GM12878 (cell line): ENCODE results near the gene SPOCD1. TPM values are rescaled to one million over a fixed set of nuclear protein-coding genes. Genes with fewer than 3 reads are reported as not detected.

ENCODE experiments used
- ATAC-seq: fragments of 200-7000 bp; cut with Tn5 transposase; 3 replicates; pipeline ENCODE4 v1.9.1; 2020; ENCODE audit warnings: mild to moderate bottlenecking, moderate library complexity
- BruUV-seq: library from RNA; stranded (reverse); fragments of 400-500 nt; replicated peaks from 2 replicates; lab custom pipeline; 2021; lab: Mats Ljungman, UMichigan
- CTCF ChIA-PET: fragments of 300-600 bp; sonication (Branson Sonifier 250); formaldehyde crosslinking; extraction: SDS; loops from one replicate; lab custom pipeline; 2021; ENCODE audit warnings: inconsistent platforms; lab: Yijun Ruan, JAX
- POLR2A ChIA-PET: fragments of 350-600 bp; formaldehyde crosslinking; extraction: SDS; loops from one replicate; lab custom pipeline; 2021; ENCODE audit warnings: inconsistent platforms; lab: Charles Lee
- RAD21 ChIA-PET: fragments of 300-600 bp; sonication (Branson Sonifier 250); formaldehyde crosslinking; loops from one replicate; lab custom pipeline; 2023; ENCODE audit warnings: antibody characterized with exemption; ENCODE audit not compliant: unreplicated experiment; lab: Charles Lee
- SMC1A ChIA-PET: fragments of 300-600 bp; sonication (Branson Sonifier 250); formaldehyde crosslinking; loops from one replicate; lab custom pipeline; 2023; ENCODE audit not compliant: unreplicated experiment, uncharacterized antibody; lab: Charles Lee
- DNase-seq: peaks from one replicate; pipeline ENCODE4 v3.0.0-alpha.2; 2011; ENCODE audit warnings: low read depth, low spot score
- FAIRE-seq: peaks from 3 replicates; lab custom pipeline; 2011; peaks lifted over from hg19 to GRCh38; lab: Jason Lieb, UNC
- H2AFZ ChIP-seq: 2 replicates; pipeline ENCODE4 v1.6.0; 2011; ENCODE audit warnings: low read depth, low read length, control low read depth; ENCODE audit not compliant: control insufficient read depth
- H3K27ac ChIP-seq: 2 replicates; pipeline ENCODE4 v1.5.1; 2011; ENCODE audit warnings: control low read depth; ENCODE audit not compliant: control insufficient read depth, insufficient read depth
- H3K27me3 ChIP-seq, 2 experiments: replicated peaks in 1 of 2; 2 replicates each; pipeline versions ENCODE4 v1.6.0 to v1.6.1; 2011; ENCODE audit warnings: low read length in 1 of 2; ENCODE audit not compliant: control insufficient read depth in 2 of 2, insufficient read depth in 2 of 2
- H3K36me3 ChIP-seq, 2 experiments: 2 replicates each; pipeline ENCODE4 v1.5.1; 2011; ENCODE audit warnings: low read length in 1 of 2; ENCODE audit not compliant: control insufficient read depth in 2 of 2, insufficient read depth in 2 of 2
- H3K4me1 ChIP-seq: 2 replicates; pipeline ENCODE4 v1.6.1; 2011; ENCODE audit warnings: mild to moderate bottlenecking, low read length, moderate library complexity, mixed read lengths; ENCODE audit not compliant: control insufficient read depth, insufficient read depth
- H3K4me2 ChIP-seq: 2 replicates; pipeline ENCODE4 v1.6.0; 2011; ENCODE audit warnings: control low read depth; ENCODE audit not compliant: control insufficient read depth, insufficient read depth
- H3K4me3 ChIP-seq: fragments of 200-600 bp; sonication (generic); 2 replicates; pipeline ENCODE4 v1.5.1; 2016
- H3K79me2 ChIP-seq: 2 replicates; pipeline ENCODE4 v1.6.0; 2011; ENCODE audit warnings: low read length; ENCODE audit not compliant: control insufficient read depth, insufficient read depth
- H3K9ac ChIP-seq: 2 replicates; pipeline ENCODE4 v1.8.0; 2011; ENCODE audit warnings: low read length, control low read depth, mixed read lengths; ENCODE audit not compliant: control insufficient read depth, insufficient read depth
- H3K9me3 ChIP-seq: replicated peaks from 3 replicates; pipeline ENCODE4 v1.5.1; 2011; ENCODE audit warnings: mild to moderate bottlenecking, low read length; ENCODE audit not compliant: control insufficient read depth, insufficient read depth
- H4K20me1 ChIP-seq: 2 replicates; pipeline ENCODE4 v1.6.0; 2011; ENCODE audit not compliant: control insufficient read depth, insufficient read depth
- BACH1 ChIP-seq: fragments of 450-650 bp; IDR thresholded peaks from 2 replicates; pipeline ENCODE4 v1.6.1; 2017; ENCODE audit warnings: mild to moderate bottlenecking, borderline replicate concordance
- CREM ChIP-seq: IDR thresholded peaks from 2 replicates; pipeline ENCODE4 v1.6.1; 2014; ENCODE audit warnings: antibody characterized with exemption, low read depth
- EED ChIP-seq: sonication (generic); IDR thresholded peaks from 2 replicates; pipeline ENCODE4 v1.6.1; 2016; ENCODE audit warnings: antibody characterized with exemption, low read depth
- ETV6 ChIP-seq, 2 experiments: fragments of 450-650 bp in 1 of 2; IDR thresholded peaks in 1 of 2; conservative IDR thresholded peaks in 1 of 2; 2 replicates each; pipeline ENCODE4 v1.6.1; 2014; ENCODE audit warnings: antibody characterized with exemption in 1 of 2, borderline replicate concordance in 1 of 2, low read depth in 1 of 2, mild to moderate bottlenecking in 1 of 2, moderate library complexity in 1 of 2
- EZH2 ChIP-seq: IDR thresholded peaks from 2 replicates; pipeline ENCODE4 v1.6.1; 2012; ENCODE audit warnings: low read depth, mild to moderate bottlenecking, control low read depth, inconsistent platforms, low read length, borderline replicate concordance; ENCODE audit not compliant: control insufficient read depth
- HDGF ChIP-seq: fragments of 450-650 bp; IDR thresholded peaks from 2 replicates; pipeline ENCODE4 v1.6.1; 2016; ENCODE audit warnings: antibody characterized with exemption
- MXI1 ChIP-seq: fragments of 150-350 bp; IDR thresholded peaks from 2 replicates; pipeline ENCODE4 v1.6.1; 2011; ENCODE audit warnings: low read depth, mild to moderate bottlenecking, inconsistent platforms, low read length, improper control_type of control experiment
- PML ChIP-seq: IDR thresholded peaks from 2 replicates; pipeline ENCODE4 v1.6.1; 2012; ENCODE audit warnings: low read length, inconsistent platforms
- RCOR1 ChIP-seq: conservative IDR thresholded peaks from 2 replicates; pipeline ENCODE4 v1.6.1; 2012; ENCODE audit warnings: low read depth, low read length, improper control_type of control experiment
- SP1 ChIP-seq: IDR thresholded peaks from one replicate; pipeline ENCODE4 v1.6.1; 2011; ENCODE audit warnings: low read depth, low read length
- STAT1 ChIP-seq: fragments of 450-650 bp; conservative IDR thresholded peaks from 2 replicates; pipeline ENCODE4 v1.6.1; 2014; ENCODE audit warnings: antibody characterized with exemption, mild to moderate bottlenecking
- SUZ12 ChIP-seq: fragments of 200-600 bp; sonication (generic); IDR thresholded peaks from one replicate; pipeline ENCODE4 v1.6.1; 2018; ENCODE audit warnings: antibody characterized with exemption, mild to moderate bottlenecking; ENCODE audit not compliant: unreplicated experiment
- TBL1XR1 ChIP-seq: IDR thresholded peaks from 2 replicates; pipeline ENCODE4 v1.6.1; 2012; ENCODE audit warnings: low read depth, low read length, improper control_type of control experiment
- TCF12 ChIP-seq: IDR thresholded peaks from 2 replicates; pipeline ENCODE4 v1.6.1; 2011; ENCODE audit warnings: low read depth, mild to moderate bottlenecking, low read length
- ZNF384 ChIP-seq: IDR thresholded peaks from 2 replicates; pipeline ENCODE4 v1.6.1; 2012; ENCODE audit warnings: low read depth, mild to moderate bottlenecking, low read length, improper control_type of control experiment, borderline replicate concordance
- WGBS: methylation state at CpG from one replicate; pipeline ENCODE4 v1.1.6; 2016; ENCODE audit warnings: low lambda C conversion rate; ENCODE audit not compliant: insufficient replicate concordance, insufficient coverage; ENCODE audit errors: missing lambda C conversion rate; 5-methylcytosine and 5-hydroxymethylcytosine counted together
- in situ Hi-C: fragments of 300-500 bp; cut with MboI; formaldehyde crosslinking; loops from 9 replicates; pipeline ENCODE4 v1.14.3; 2018; ENCODE audit warnings: mixed read lengths
- intact Hi-C: fragments of 100-400 bp; cut with micrococcal nuclease; formaldehyde crosslinking; loops from one replicate; pipeline ENCODE4 v1.14.2; 2022; ENCODE audit not compliant: unreplicated experiment
- polyA plus RNA-seq, 11 experiments: library from polyadenylated mRNA; depleted of rRNA in 4 of 11; unstranded in 6 of 11; stranded (reverse) in 5 of 11; fragments of >200 nt; fragmentation: Nextera tagmentation in 4 of 11; fragmentation: Illumina TruSeq in 1 of 11; extraction: Ambion mirVana in 4 of 11; extraction: Trizol in 1 of 11; gene quantifications; 1 replicate in 1 of 11; 2 replicates in 10 of 11; pipeline versions ENCODE4 v1.2.1 to v1.2.3, GENCODE V29; 2011 to 2016; ENCODE audit warnings: inconsistent platforms in 2 of 11, missing spikeins in 2 of 11, low read depth in 1 of 11
- total RNA-seq, 4 experiments: library from RNA; depleted of rRNA in 3 of 4; stranded (reverse); fragments of >200 nt in 3 of 4; fragmentation: Illumina TruSeq in 1 of 4; extraction: Trizol in 1 of 4; gene quantifications; 2 replicates each; pipeline versions ENCODE4 v1.2.1 to v1.2.3, GENCODE V29; 2013 to 2021
- TF ChIP-seq, protein P1 (sequence below): fragments of 450-650 bp; IDR thresholded peaks from 2 replicates; pipeline ENCODE4 v1.6.1; 2016; ENCODE audit warnings: mild to moderate bottlenecking
- TF ChIP-seq, protein P2 (sequence below): IDR thresholded peaks from 2 replicates; pipeline ENCODE4 v1.6.1; 2011; ENCODE audit warnings: low read depth, mild to moderate bottlenecking, low read length, moderate library complexity, borderline replicate concordance; ENCODE audit errors: extremely low read depth

Gene SPOCD1
- total and polyA plus RNA-seq, 10 of the 15 experiments (the other 5 are each of a cell fraction or from before 2014, with no cell fraction given), result 0.02 to 0.65 (median 0.13) TPM; not detected in 4

DNA sequence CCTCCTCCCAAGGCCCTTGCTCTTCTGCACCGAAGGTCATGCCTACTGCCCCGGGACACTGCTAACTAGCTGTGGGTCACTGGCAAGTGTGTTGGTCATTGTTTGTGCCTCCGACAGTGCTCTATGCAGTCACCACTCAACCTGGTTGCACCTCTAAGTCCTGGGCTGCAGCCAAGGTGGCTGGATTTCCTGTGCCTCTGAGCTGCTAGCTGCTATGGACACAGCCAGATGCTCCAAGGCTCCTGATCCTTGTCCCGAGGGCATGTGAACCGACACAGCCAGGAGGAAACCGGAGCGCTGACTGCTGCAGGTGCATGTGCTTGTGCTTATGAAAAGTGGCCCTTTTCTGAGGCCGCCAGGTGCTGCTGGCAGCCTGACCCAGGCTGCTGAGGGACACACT, 14.7 kb upstream of the SPOCD1 start:
- CTCF ChIA-PET, result interaction anchor here (1.1 to 1.4 kb wide), 2 partner anchors 14 to 134 kb away, joined by 3 read pairs; no protein-coding TSS in a partner anchor

More for the DNA sequence above, 14.7 kb upstream of the SPOCD1 start:
- ATAC-seq (no peak), DNase-seq (no peak), FAIRE-seq (no peak)
- no TSS peak for BruUV-seq
- ChIA-PET RAD21 (no interaction called here), SMC1A (no interaction called here), POLR2A (interaction anchor here (0.6 kb wide), 1 partner anchor 432 kb away, joined by 3 read pairs; no protein-coding TSS in a partner anchor)
- H3K27me3 ChIP-seq, result peaks cover 0 to 1% of the 10 kb centered on the region in 2 experiments; a peak in 1 of 4 replicates
- H3K9ac ChIP-seq, result no peak overlapping the region
- WGBS, result 55% methylated on average over 8 of the region's 8 CpGs
- H3K27ac ChIP-seq, result no peak overlapping the region
- H3K4me1 ChIP-seq, result peaks cover 16% of the 10 kb centered on the region
- H3K9me3 ChIP-seq, result no peaks in the 10 kb centered on the region
- H3K4me3 ChIP-seq, result no peak overlapping the region
- no peak for TF ChIP-seq PML
- TF ChIP-seq ZNF384, result no peak
- no peak for TF ChIP-seq RCOR1
- no peak for TF ChIP-seq TBL1XR1
- TF ChIP-seq BACH1, result no peak
- no peak for TF ChIP-seq ETV6 (conservative IDR thresholded peaks at IDR 0.05 in 1 of 2, IDR thresholded peaks at IDR 0.05 in 1 of 2; ENCODE audit: borderline replicate concordance in 1 of 2, low read depth in 1 of 2)
- no peak for TF ChIP-seq SP1
- TF ChIP-seq EED, result no peak
- TF ChIP-seq, protein P1, sequence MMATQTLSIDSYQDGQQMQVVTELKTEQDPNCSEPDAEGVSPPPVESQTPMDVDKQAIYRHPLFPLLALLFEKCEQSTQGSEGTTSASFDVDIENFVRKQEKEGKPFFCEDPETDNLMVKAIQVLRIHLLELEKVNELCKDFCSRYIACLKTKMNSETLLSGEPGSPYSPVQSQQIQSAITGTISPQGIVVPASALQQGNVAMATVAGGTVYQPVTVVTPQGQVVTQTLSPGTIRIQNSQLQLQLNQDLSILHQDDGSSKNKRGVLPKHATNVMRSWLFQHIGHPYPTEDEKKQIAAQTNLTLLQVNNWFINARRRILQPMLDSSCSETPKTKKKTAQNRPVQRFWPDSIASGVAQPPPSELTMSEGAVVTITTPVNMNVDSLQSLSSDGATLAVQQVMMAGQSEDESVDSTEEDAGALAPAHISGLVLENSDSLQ, result no peak
- no peak for TF ChIP-seq HDGF
- no peak for TF ChIP-seq STAT1
- no peak for TF ChIP-seq MXI1
- TF ChIP-seq, protein P2, sequence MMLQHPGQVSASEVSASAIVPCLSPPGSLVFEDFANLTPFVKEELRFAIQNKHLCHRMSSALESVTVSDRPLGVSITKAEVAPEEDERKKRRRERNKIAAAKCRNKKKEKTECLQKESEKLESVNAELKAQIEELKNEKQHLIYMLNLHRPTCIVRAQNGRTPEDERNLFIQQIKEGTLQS, result no peak
- no peak for TF ChIP-seq CREM
- TF ChIP-seq SUZ12, result no peak
- no peak for TF ChIP-seq EZH2
- TF ChIP-seq TCF12, result no peak
- intact Hi-C loops (no loop called here), in situ Hi-C loops (no loop called here)
- H4K20me1 ChIP-seq, result no peaks in the 10 kb centered on the region
- H3K4me2 ChIP-seq, result no peak overlapping the region
- H2AFZ ChIP-seq, result no peak overlapping the region
- H3K36me3 ChIP-seq, result no peaks in the 10 kb centered on the region
- H3K79me2 ChIP-seq, result no peaks in the 10 kb centered on the region
